GM23338 (cell line): ENCODE results near the gene PHF8.

Experiments
- CTCF ChIP-seq, 2 experiments: fragments of 200-600 bp in 1 of 2; sonication (generic) in 1 of 2; conservative IDR thresholded peaks; 2 replicates each; pipeline versions ENCODE4 v1.5.1 to v1.6.1; 2016 to 2017; ENCODE audit warnings: antibody characterized with exemption in 2 of 2, low read depth in 2 of 2, mild to moderate bottlenecking in 2 of 2, moderate library complexity in 1 of 2
- EZH2 ChIP-seq: fragments of 200-600 bp; sonication (generic); IDR thresholded peaks from one replicate; pipeline ENCODE4 v1.8.0; 2017; ENCODE audit warnings: antibody characterized with exemption, mild to moderate bottlenecking, low read depth; ENCODE audit not compliant: unreplicated experiment
- STAT1 ChIP-seq: IDR thresholded peaks from one replicate; pipeline ENCODE4 v1.6.1; 2016; ENCODE audit warnings: antibody characterized with exemption; ENCODE audit not compliant: unreplicated experiment

DNA sequence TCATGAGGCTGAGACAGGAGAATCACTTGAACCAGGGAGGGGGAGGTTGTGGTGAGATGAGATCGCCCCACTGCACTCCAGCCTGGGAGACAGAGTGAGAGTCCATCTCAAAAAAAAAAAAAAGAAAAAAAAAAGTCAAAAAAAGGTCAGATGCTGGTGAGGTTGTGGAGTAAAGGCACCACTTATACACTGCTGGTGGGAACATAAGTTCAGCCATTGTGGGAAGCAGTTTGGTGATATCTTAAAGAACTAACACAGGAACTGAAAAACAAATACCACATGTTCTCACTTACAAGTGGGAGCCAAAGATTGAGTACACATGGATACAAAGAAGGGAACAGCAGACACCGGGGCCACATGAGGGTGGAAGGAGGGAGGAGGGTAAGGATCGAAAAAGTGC lies 149.0 kb downstream of the PHF8 start:
- TF ChIP-seq STAT1, result no peak
- no peak for TF ChIP-seq CTCF (conservative IDR thresholded peaks at IDR 0.05; ENCODE audit: low read depth in 2 of 2)
- no peak for TF ChIP-seq EZH2
